ENCODE results near the gene ZAP70. TPM values are rescaled to one million over a fixed set of nuclear protein-coding genes. Genes with fewer than 3 reads are reported as not detected.

Gene ZAP70
- total RNA-seq, 1 experiment from 2014 or later, result 0.61 TPM

DNA sequence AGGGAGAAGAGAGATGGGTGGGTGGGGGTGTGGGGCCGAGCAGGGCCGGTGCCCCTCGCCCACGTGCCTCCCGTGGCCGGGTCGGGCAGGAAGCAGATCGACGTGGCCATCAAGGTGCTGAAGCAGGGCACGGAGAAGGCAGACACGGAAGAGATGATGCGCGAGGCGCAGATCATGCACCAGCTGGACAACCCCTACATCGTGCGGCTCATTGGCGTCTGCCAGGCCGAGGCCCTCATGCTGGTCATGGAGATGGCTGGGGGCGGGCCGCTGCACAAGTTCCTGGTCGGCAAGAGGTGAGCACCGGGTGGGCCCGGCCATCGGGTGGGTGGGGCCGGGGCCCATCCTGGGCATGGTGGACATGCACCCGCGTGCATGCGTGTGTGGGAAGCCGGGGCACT, 21.8 kb downstream of the ZAP70 start:
- TF ChIP-seq, protein P1, sequence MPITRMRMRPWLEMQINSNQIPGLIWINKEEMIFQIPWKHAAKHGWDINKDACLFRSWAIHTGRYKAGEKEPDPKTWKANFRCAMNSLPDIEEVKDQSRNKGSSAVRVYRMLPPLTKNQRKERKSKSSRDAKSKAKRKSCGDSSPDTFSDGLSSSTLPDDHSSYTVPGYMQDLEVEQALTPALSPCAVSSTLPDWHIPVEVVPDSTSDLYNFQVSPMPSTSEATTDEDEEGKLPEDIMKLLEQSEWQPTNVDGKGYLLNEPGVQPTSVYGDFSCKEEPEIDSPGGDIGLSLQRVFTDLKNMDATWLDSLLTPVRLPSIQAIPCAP (CRISPR knock-in tag; IDR thresholded peaks at IDR 0.05), result no peak
- TF ChIP-seq, protein P2, sequence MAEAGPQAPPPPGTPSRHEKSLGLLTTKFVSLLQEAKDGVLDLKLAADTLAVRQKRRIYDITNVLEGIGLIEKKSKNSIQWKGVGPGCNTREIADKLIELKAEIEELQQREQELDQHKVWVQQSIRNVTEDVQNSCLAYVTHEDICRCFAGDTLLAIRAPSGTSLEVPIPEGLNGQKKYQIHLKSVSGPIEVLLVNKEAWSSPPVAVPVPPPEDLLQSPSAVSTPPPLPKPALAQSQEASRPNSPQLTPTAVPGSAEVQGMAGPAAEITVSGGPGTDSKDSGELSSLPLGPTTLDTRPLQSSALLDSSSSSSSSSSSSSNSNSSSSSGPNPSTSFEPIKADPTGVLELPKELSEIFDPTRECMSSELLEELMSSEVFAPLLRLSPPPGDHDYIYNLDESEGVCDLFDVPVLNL (CRISPR knock-in tag; IDR thresholded peaks at IDR 0.05; ENCODE audit: borderline replicate concordance, low read depth), result no peak
- TF ChIP-seq SMAD4 (CRISPR knock-in tag; IDR thresholded peaks at IDR 0.05), result no peak
- Mint-ChIP-seq H3K27me3 (ENCODE audit: low read depth) (no peaks in the 10 kb centered on the region; the same call in 1 of the 2 replicates), H3K36me3 (no peaks in the 10 kb centered on the region), H3K27ac (no peak overlapping the region), H3K4me1 (no peaks in the 10 kb centered on the region; the same call in 1 of the 2 replicates), H3K4me3 (no peak overlapping the region), H3K9me3 (peaks cover 7% of the 10 kb centered on the region)
- DNase-seq (ENCODE audit: low spot score) (no peak), ATAC-seq (no peak)
- ChIA-PET POLR2A (no interaction called here), CTCF (interaction anchor here (1.1 to 1.8 kb wide), 2 partner anchors 35 kb away, joined by 3 to 5 read pairs; no protein-coding TSS in a partner anchor)

DNA sequence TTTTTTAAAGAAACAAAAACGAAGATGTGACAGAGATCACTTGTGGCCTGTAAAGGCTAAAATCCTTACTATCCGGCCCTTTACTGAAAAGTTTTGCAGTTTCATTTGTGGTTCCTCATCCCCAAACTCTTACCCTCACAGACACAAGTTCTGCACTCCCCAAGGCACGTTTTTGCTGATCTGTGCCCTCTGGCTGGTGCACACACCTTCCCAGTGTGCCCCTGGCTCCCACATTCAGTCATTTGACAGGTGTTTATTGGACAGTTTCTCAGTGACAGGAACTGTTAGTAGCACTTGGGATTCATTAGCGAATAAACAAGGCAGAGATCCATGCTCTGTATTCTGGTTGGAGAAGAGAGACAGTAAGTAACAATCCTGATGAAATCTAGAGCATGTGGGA, 22.8 kb downstream of the ZAP70 start:
- Mint-ChIP-seq H3K4me1 (peaks cover 5% of the 10 kb centered on the region), H3K27me3 (ENCODE audit: low read depth) (no peaks in the 10 kb centered on the region), H3K27ac (no peak overlapping the region), H3K4me3 (no peak overlapping the region), H3K36me3 (no peaks in the 10 kb centered on the region), H3K9me3 (peaks cover 3% of the 10 kb centered on the region; the same call in 1 of the 2 replicates)
- ChIA-PET POLR2A (no interaction called here), CTCF (interaction anchor here (1.1 to 1.2 kb wide), 2 partner anchors 12 to 36 kb away, joined by 3 read pairs; no protein-coding TSS in a partner anchor)
- TF ChIP-seq, protein P3, sequence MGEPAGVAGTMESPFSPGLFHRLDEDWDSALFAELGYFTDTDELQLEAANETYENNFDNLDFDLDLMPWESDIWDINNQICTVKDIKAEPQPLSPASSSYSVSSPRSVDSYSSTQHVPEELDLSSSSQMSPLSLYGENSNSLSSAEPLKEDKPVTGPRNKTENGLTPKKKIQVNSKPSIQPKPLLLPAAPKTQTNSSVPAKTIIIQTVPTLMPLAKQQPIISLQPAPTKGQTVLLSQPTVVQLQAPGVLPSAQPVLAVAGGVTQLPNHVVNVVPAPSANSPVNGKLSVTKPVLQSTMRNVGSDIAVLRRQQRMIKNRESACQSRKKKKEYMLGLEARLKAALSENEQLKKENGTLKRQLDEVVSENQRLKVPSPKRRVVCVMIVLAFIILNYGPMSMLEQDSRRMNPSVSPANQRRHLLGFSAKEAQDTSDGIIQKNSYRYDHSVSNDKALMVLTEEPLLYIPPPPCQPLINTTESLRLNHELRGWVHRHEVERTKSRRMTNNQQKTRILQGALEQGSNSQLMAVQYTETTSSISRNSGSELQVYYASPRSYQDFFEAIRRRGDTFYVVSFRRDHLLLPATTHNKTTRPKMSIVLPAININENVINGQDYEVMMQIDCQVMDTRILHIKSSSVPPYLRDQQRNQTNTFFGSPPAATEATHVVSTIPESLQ (CRISPR knock-in tag; IDR thresholded peaks at IDR 0.05), result no peak
- TF ChIP-seq TCF7 (CRISPR knock-in tag; IDR thresholded peaks at IDR 0.05; ENCODE audit: low read depth), result no peak
- no peak for TF ChIP-seq NR1H2 (CRISPR knock-in tag; IDR thresholded peaks at IDR 0.05)
- TF ChIP-seq ZNF121 (CRISPR knock-in tag; IDR thresholded peaks at IDR 0.05), result no peak
- TF ChIP-seq, protein P4, sequence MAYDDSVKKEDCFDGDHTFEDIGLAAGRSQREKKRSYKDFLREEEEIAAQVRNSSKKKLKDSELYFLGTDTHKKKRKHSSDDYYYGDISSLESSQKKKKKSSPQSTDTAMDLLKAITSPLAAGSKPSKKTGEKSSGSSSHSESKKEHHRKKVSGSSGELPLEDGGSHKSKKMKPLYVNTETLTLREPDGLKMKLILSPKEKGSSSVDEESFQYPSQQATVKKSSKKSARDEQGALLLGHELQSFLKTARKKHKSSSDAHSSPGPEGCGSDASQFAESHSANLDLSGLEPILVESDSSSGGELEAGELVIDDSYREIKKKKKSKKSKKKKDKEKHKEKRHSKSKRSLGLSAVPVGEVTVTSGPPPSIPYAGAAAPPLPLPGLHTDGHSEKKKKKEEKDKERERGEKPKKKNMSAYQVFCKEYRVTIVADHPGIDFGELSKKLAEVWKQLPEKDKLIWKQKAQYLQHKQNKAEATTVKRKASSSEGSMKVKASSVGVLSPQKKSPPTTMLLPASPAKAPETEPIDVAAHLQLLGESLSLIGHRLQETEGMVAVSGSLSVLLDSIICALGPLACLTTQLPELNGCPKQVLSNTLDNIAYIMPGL (CRISPR knock-in tag; IDR thresholded peaks at IDR 0.05), result no peak
- no peak for TF ChIP-seq SMAD4 (CRISPR knock-in tag; IDR thresholded peaks at IDR 0.05)
- no peak for TF ChIP-seq ZNF416 (CRISPR knock-in tag; IDR thresholded peaks at IDR 0.05)
- TF ChIP-seq, protein P5, sequence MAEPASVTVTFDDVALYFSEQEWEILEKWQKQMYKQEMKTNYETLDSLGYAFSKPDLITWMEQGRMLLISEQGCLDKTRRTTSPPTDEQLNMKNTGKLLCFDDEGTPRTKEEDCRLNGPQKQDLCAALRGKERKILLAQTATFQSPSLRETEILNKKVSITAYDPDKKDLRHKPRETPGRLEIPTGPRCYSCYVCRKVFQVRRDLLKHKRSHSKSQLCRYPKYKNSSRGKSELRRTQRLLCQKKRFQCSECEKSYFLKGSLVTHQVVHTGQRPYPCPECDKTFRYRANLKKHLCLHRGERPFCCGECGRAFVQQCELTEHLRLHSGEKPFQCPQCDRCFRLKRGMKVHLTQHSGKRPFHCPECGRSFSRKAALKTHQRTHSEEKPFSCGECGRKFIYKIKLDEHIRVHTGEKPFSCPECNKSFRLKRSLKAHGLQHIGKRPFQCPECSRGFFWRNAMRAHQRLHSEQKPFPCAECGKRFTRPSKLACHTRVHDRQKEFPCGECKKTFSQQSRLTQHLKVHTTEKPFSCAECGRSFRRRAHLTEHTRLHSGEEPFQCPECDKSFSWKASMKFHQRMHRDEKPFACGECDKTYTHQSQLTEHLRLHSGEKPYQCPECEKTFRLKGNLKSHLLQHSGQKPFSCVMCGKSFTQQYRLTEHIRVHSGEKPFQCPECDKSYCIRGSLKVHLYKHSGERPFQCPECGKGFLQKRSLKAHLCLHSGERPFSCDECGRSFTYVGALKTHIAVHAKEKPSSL (CRISPR knock-in tag; conservative IDR thresholded peaks at IDR 0.05), result no peak
- TF ChIP-seq GABPB1 (CRISPR knock-in tag; IDR thresholded peaks at IDR 0.05), result no peak
- DNase-seq (ENCODE audit: low spot score) (no peak), ATAC-seq (no peak)

DNA sequence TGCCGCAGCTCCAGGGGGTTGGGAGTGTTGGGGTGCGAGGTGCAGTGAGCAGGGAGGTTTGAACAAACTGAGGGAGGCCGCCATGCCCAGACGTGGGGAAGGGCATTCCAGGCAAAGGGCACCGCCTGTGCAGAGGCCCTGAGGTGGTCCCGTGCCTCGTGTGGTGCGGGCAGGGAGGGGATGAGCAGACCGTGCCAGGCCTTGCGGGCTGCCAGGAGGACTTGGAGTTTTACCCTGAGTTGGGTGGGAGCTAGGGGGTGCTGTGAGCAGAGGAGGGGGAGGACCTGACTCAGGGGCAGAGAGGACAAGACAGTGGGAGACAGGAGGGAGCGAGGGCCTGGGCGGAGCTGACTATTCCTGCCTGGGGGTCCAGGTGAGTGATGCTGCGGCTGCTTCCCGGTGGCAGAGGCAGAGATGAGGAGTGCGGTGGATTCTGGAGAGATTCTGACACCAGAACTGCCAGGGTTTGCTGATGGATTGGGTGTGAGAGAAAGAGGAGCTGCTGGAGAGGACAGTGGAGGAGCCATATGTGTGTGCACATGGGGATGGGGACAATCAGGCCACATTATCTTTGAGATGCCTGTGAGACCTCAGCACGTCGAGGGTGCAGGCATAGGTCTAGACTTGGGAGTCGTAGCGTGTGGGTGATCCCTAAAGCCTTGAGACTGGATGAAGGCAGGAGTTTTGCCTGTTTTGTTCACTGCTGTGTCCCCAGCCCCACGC, 23.4 kb downstream of the ZAP70 start:
- no peaks in the 10 kb centered on the region for H3K36me3 Mint-ChIP-seq
- peaks cover 7% of the 10 kb centered on the region for H3K4me1 Mint-ChIP-seq
- ATAC-seq, result no peak
- ChIA-PET CTCF (interaction anchor here (1.0 to 1.2 kb wide), 2 partner anchors 12 to 37 kb away, joined by 3 read pairs; no protein-coding TSS in a partner anchor), POLR2A (no interaction called here)
- no peak for DNase-seq (ENCODE audit: low spot score)
- TF ChIP-seq JAZF1 (CRISPR knock-in tag; IDR thresholded peaks at IDR 0.05) (no peak), TCF7 (CRISPR knock-in tag; IDR thresholded peaks at IDR 0.05; ENCODE audit: low read depth) (no peak), ZNF219 (CRISPR knock-in tag; IDR thresholded peaks at IDR 0.05; ENCODE audit: borderline replicate concordance) (no peak), NFYB (CRISPR knock-in tag; conservative IDR thresholded peaks at IDR 0.05; ENCODE audit: low read depth) (no peak), ETV6 (CRISPR knock-in tag; IDR thresholded peaks at IDR 0.05) (no peak)
- TF ChIP-seq, protein P6, sequence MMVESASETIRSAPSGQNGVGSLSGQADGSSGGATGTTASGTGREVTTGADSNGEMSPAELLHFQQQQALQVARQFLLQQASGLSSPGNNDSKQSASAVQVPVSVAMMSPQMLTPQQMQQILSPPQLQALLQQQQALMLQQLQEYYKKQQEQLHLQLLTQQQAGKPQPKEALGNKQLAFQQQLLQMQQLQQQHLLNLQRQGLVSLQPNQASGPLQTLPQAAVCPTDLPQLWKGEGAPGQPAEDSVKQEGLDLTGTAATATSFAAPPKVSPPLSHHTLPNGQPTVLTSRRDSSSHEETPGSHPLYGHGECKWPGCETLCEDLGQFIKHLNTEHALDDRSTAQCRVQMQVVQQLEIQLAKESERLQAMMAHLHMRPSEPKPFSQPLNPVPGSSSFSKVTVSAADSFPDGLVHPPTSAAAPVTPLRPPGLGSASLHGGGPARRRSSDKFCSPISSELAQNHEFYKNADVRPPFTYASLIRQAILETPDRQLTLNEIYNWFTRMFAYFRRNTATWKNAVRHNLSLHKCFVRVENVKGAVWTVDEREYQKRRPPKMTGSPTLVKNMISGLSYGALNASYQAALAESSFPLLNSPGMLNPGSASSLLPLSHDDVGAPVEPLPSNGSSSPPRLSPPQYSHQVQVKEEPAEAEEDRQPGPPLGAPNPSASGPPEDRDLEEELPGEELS (CRISPR knock-in tag; IDR thresholded peaks at IDR 0.05), result no peak
- TF ChIP-seq, protein P7, sequence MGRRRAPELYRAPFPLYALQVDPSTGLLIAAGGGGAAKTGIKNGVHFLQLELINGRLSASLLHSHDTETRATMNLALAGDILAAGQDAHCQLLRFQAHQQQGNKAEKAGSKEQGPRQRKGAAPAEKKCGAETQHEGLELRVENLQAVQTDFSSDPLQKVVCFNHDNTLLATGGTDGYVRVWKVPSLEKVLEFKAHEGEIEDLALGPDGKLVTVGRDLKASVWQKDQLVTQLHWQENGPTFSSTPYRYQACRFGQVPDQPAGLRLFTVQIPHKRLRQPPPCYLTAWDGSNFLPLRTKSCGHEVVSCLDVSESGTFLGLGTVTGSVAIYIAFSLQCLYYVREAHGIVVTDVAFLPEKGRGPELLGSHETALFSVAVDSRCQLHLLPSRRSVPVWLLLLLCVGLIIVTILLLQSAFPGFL (CRISPR knock-in tag; IDR thresholded peaks at IDR 0.05; ENCODE audit: borderline replicate concordance), result no peak
- H3K9me3 Mint-ChIP-seq, result no peaks in the 10 kb centered on the region
- no peak overlapping the region for H3K27ac Mint-ChIP-seq
- H3K4me3 Mint-ChIP-seq, result no peak overlapping the region
- no peaks in the 10 kb centered on the region for H3K27me3 Mint-ChIP-seq (ENCODE audit: low read depth)

Measured in WTC11 (cell line).